Lower lobe of right lung (tissue), 2 donors: Measurements from ENCODE around the gene TTLL11. TPM values are rescaled to one million over a fixed set of nuclear protein-coding genes. Genes with fewer than 3 reads are reported as not detected.
A peak's percentile ranks its signal among the peaks of the same experiment; 100 is the strongest.

ENCODE experiments used
- ATAC-seq, 2 donors: fragments of 200-7000 bp; cut with Tn5 transposase; one replicate each; pipeline ENCODE4 v1.9.1; 2020 to 2022; ENCODE audit warnings: mild to moderate bottlenecking in 2 of 2, moderate library complexity in 2 of 2
- DNase-seq: peaks from one replicate; pipeline ENCODE4 v3.0.0-alpha.2; 2020
- H3K27ac ChIP-seq: fragments of 200-600 bp; one replicate; pipeline ENCODE4 v1.8.0; 2022
- H3K27me3 ChIP-seq: fragments of 200-600 bp; one replicate; pipeline ENCODE4 v1.8.0; 2022; ENCODE audit warnings: low read depth
- H3K36me3 ChIP-seq: fragments of 200-600 bp; one replicate; pipeline ENCODE4 v1.8.0; 2022; ENCODE audit warnings: mild to moderate bottlenecking
- H3K4me1 ChIP-seq: fragments of 200-600 bp; one replicate; pipeline ENCODE4 v1.8.0; 2022
- H3K4me3 ChIP-seq: fragments of 200-600 bp; one replicate; pipeline ENCODE4 v1.8.0; 2022; ENCODE audit warnings: mild to moderate bottlenecking
- H3K9me3 ChIP-seq: fragments of 200-600 bp; one replicate; pipeline ENCODE4 v1.8.0; 2022
- CTCF ChIP-seq: fragments of 200-600 bp; IDR thresholded peaks from one replicate; pipeline ENCODE4 v1.8.0; 2022; ENCODE audit warnings: antibody characterized with exemption, mild to moderate bottlenecking
- intact Hi-C: fragments of 100-400 bp; cut with DNase I; formaldehyde crosslinking; loops from one replicate; pipeline ENCODE4 v1.11.0; 2022
- total RNA-seq: library from RNA; stranded (reverse); fragmentation: NEBNext Ultra II Directional; extraction: Animal tissue kit (Norgen Biotek cat#: 25700); gene quantifications from one replicate; pipeline ENCODE4 v1.2.1, GENCODE V29; 2021
- donor health status: DM: no; HTN: yes; CAD: no; lungs with severe emphysema.

Gene TTLL11
- total RNA-seq, 1 donor from 2014 or later, result 11.7 TPM

GRCh38 chr9:122135529-122135859, 42.4 kb upstream of the TTLL11 start:
- Histone ChIP-seq H3K27ac (no peak overlapping the region), H3K36me3 (no peaks in the 10 kb centered on the region), H3K4me1 (peaks cover 11% of the 10 kb centered on the region), H3K4me3 (no peak overlapping the region), H3K27me3 (no peaks in the 10 kb centered on the region), H3K9me3 (no peaks in the 10 kb centered on the region)
- DNase-seq (no peak), ATAC-seq (no peak)
- intact Hi-C loops, result no loop called here
- TF ChIP-seq CTCF, result no peak

- H3K4me1 ChIP-seq, result peaks cover 11% of the 10 kb centered on the region
- no peak for TF ChIP-seq CTCF
- no peaks in the 10 kb centered on the region for H3K27me3 ChIP-seq
- intact Hi-C loops, result no loop called here
- H3K27ac ChIP-seq, result no peak overlapping the region
- no peak overlapping the region for H3K4me3 ChIP-seq
- no peaks in the 10 kb centered on the region for H3K36me3 ChIP-seq
- ATAC-seq (no peak), DNase-seq (no peak)
- H3K9me3 ChIP-seq, result no peaks in the 10 kb centered on the region
These were observed 41.9 kb upstream of the TTLL11 start for GRCh38 chr9:122134822-122135528.

- DNase-seq (no peak), ATAC-seq (no peak)
- intact Hi-C loops, result no loop called here
- H3K4me1 ChIP-seq, result peaks cover 14% of the 10 kb centered on the region
- H3K27ac ChIP-seq, result no peak overlapping the region
- no peak overlapping the region for H3K4me3 ChIP-seq
- TF ChIP-seq CTCF, result no peak
- no peaks in the 10 kb centered on the region for H3K9me3 ChIP-seq
- H3K27me3 ChIP-seq, result no peaks in the 10 kb centered on the region
- H3K36me3 ChIP-seq, result no peaks in the 10 kb centered on the region
These were observed 41.0 kb upstream of the TTLL11 start for GRCh38 chr9:122133984-122134535.

GRCh38 chr9:122133263-122133983, 40.3 kb upstream of the TTLL11 start:
- H3K9me3 ChIP-seq, result no peaks in the 10 kb centered on the region
- peaks cover 19% of the 10 kb centered on the region for H3K4me1 ChIP-seq
- ATAC-seq (peak in 1 of 2 donors; percentile 47), DNase-seq (no peak)
- intact Hi-C loops, result no loop called here
- no peak overlapping the region for H3K27ac ChIP-seq
- H3K27me3 ChIP-seq, result no peaks in the 10 kb centered on the region
- TF ChIP-seq CTCF, result no peak
- H3K4me3 ChIP-seq, result no peak overlapping the region
- H3K36me3 ChIP-seq, result no peaks in the 10 kb centered on the region

- intact Hi-C loops, result no loop called here
- peaks cover 6% of the 10 kb centered on the region for H3K27me3 ChIP-seq
- peaks cover 19% of the 10 kb centered on the region for H3K4me1 ChIP-seq
- no peak for DNase-seq
- H3K4me3 ChIP-seq, result no peak overlapping the region
- no peaks in the 10 kb centered on the region for H3K36me3 ChIP-seq
- H3K27ac ChIP-seq, result no peak overlapping the region
- TF ChIP-seq CTCF, result no peak
- no peak for ATAC-seq
- H3K9me3 ChIP-seq, result no peaks in the 10 kb centered on the region
These were observed 39.4 kb upstream of the TTLL11 start for GRCh38 chr9:122132539-122132938.
